K562 (cell line): Measurements from ENCODE around the gene SPI1. TPM values are rescaled to one million over a fixed set of nuclear protein-coding genes. Genes with fewer than 3 reads are reported as not detected.
A peak's percentile ranks its signal among the peaks of the same experiment; 100 is the strongest.

Experiments
- ARID1B ChIP-seq: fragments of 450-650 bp; IDR thresholded peaks from 2 replicates; pipeline ENCODE4 v1.6.1; 2016; ENCODE audit warnings: antibody characterized with exemption, mild to moderate bottlenecking, inconsistent platforms
- ATF1 ChIP-seq, 2 experiments: fragments of 450-650 bp in 1 of 2; IDR thresholded peaks; 2 replicates each; pipeline ENCODE4 v1.6.1; 2016; ENCODE audit warnings: missing compliant biosample characterization in 1 of 2, missing genetic modification characterization in 1 of 2
- ATF3 ChIP-seq, 2 experiments: fragments of 450-650 bp in 1 of 2; sonication (generic) in 1 of 2; formaldehyde crosslinking in 1 of 2; IDR thresholded peaks in 1 of 2; conservative IDR thresholded peaks in 1 of 2; 2 replicates each; pipeline versions ENCODE4 v1.6.1 to v1.8.1; 2016 to 2023; ENCODE audit warnings: mild to moderate bottlenecking in 2 of 2, moderate library complexity in 2 of 2, inconsistent platforms in 1 of 2, missing genetic modification reagents in 1 of 2
- ESRRA ChIP-seq: fragments of 450-650 bp; IDR thresholded peaks from 2 replicates; pipeline ENCODE4 v1.6.1; 2014; ENCODE audit warnings: low read depth, mild to moderate bottlenecking, moderate library complexity, borderline replicate concordance
- ETV1 ChIP-seq: fragments of 450-650 bp; conservative IDR thresholded peaks from 2 replicates; pipeline ENCODE4 v1.6.1; 2016; ENCODE audit warnings: missing genetic modification characterization, control low read depth, low read depth, missing compliant biosample characterization
- HNRNPK ChIP-seq: fragments of 200-400 bp; formaldehyde crosslinking; IDR thresholded peaks from one replicate; pipeline ENCODE4 v1.6.1; 2018; ENCODE audit warnings: mild to moderate bottlenecking, low read depth, low read length; ENCODE audit not compliant: poor library complexity, severe bottlenecking
- KDM2B ChIP-seq: fragments of 250-450 bp; sonication (Bioruptor Pico); IDR thresholded peaks from 2 replicates; pipeline ENCODE4 v1.8.0; 2021; ENCODE audit warnings: mild to moderate bottlenecking, moderate library complexity
- NFRKB ChIP-seq: fragments of 450-650 bp; IDR thresholded peaks from 2 replicates; pipeline ENCODE4 v1.6.1; 2016; ENCODE audit warnings: low read depth
- NR4A1 ChIP-seq, 2 experiments: fragments of 250-450 bp in 1 of 2; fragments of 450-650 bp in 1 of 2; sonication (Bioruptor Pico) in 1 of 2; IDR thresholded peaks; 2 replicates each; pipeline versions ENCODE4 v1.4.0 to v1.6.1; 2016 to 2020; ENCODE audit warnings: mild to moderate bottlenecking in 2 of 2, missing compliant biosample characterization in 1 of 2, missing genetic modification characterization in 1 of 2, moderate library complexity in 1 of 2
- PHF8 ChIP-seq: fragments of 200-600 bp; sonication (generic); IDR thresholded peaks from 2 replicates; pipeline ENCODE4 v1.6.1; 2012; ENCODE audit warnings: mixed run types, mild to moderate bottlenecking, inconsistent platforms, low read length, moderate library complexity, borderline replicate concordance
- RBBP5 ChIP-seq: fragments of 200-600 bp; sonication (generic); IDR thresholded peaks from 2 replicates; pipeline ENCODE4 v1.6.1; 2012; ENCODE audit warnings: borderline replicate concordance, mild to moderate bottlenecking, low read length, control low read depth, inconsistent platforms; ENCODE audit not compliant: insufficient read depth, poor library complexity, severe bottlenecking
- SPI1 ChIP-seq: IDR thresholded peaks from 2 replicates; pipeline ENCODE4 v1.6.1; 2011; ENCODE audit warnings: low read depth, low read length, control low read depth, borderline replicate concordance
- XRCC3 ChIP-seq: fragments of 450-650 bp; IDR thresholded peaks from 2 replicates; pipeline ENCODE4 v1.6.1; 2017; ENCODE audit warnings: mild to moderate bottlenecking, moderate library complexity
- ZBTB5 ChIP-seq: fragments of 450-650 bp; IDR thresholded peaks from 2 replicates; pipeline ENCODE4 v1.6.1; 2017; ENCODE audit warnings: antibody characterized with exemption
- ZBTB7A ChIP-seq: IDR thresholded peaks from 2 replicates; pipeline ENCODE4 v1.6.1; 2011; ENCODE audit warnings: low read depth, mild to moderate bottlenecking, low read length, moderate library complexity, borderline replicate concordance; ENCODE audit not compliant: control insufficient read depth
- ZFP91 ChIP-seq: sonication (generic); formaldehyde crosslinking; IDR thresholded peaks from 2 replicates; pipeline ENCODE4 v1.8.0; 2022; ENCODE audit warnings: mild to moderate bottlenecking, missing genetic modification reagents
- ZFX ChIP-seq: sonication (generic); formaldehyde crosslinking; IDR thresholded peaks from 2 replicates; pipeline ENCODE4 v1.8.0; 2022; ENCODE audit warnings: mild to moderate bottlenecking, missing genetic modification reagents, moderate library complexity
- ZKSCAN8 ChIP-seq: fragments of 200-800 bp; sonication (Bioruptor generic); IDR thresholded peaks from 2 replicates; pipeline ENCODE4 v1.6.1; 2016; ENCODE audit warnings: missing genetic modification characterization, missing compliant biosample characterization
- ZNF197 ChIP-seq: fragments of 200-800 bp; sonication (Bioruptor generic); IDR thresholded peaks from 2 replicates; pipeline ENCODE4 v1.6.1; 2016; ENCODE audit warnings: low read depth, missing genetic modification characterization, missing compliant biosample characterization
- ZNF316 ChIP-seq: fragments of 450-650 bp; IDR thresholded peaks from 2 replicates; pipeline ENCODE4 v1.6.1; 2016
- ZNF408 ChIP-seq: fragments of 250-450 bp; sonication (Bioruptor Pico); IDR thresholded peaks from 2 replicates; pipeline ENCODE4 v1.4.0; 2020; ENCODE audit warnings: low read depth, mild to moderate bottlenecking, moderate library complexity
- ZNF584 ChIP-seq: fragments of 200-800 bp; sonication (Bioruptor generic); IDR thresholded peaks from 2 replicates; pipeline ENCODE4 v1.6.1; 2016; ENCODE audit warnings: low read depth, mild to moderate bottlenecking, missing genetic modification characterization, missing compliant biosample characterization
- polyA plus RNA-seq, 8 experiments: library from polyadenylated mRNA; depleted of rRNA in 4 of 8; stranded (reverse) in 5 of 8; unstranded in 3 of 8; fragments of >200 nt; fragmentation: Nextera tagmentation in 2 of 8; fragmentation: Illumina TruSeq in 1 of 8; extraction: Ambion mirVana in 2 of 8; extraction: Trizol in 1 of 8; gene quantifications; 2 replicates each; pipeline versions ENCODE4 v1.2.1 to v1.2.3, GENCODE V29; 2011 to 2014; ENCODE audit warnings: inconsistent platforms in 1 of 8, missing spikeins in 1 of 8
- total RNA-seq, 7 experiments: library from RNA; depleted of rRNA in 6 of 7; stranded (reverse); fragments of >200 nt in 6 of 7; fragmentation: Illumina TruSeq in 2 of 7; extraction: Trizol in 2 of 7; gene quantifications; 2 replicates each; pipeline versions ENCODE4 v1.2.1 to v1.2.3, GENCODE V29; 2011 to 2021; ENCODE audit warnings: low replicate concordance in 1 of 7

Gene SPI1
- total and polyA plus RNA-seq, 9 of the 15 experiments (the other 6 are each of a cell fraction or from before 2014, with no cell fraction given): 0.10 to 33.7 (median 10.3) TPM

- TF ChIP-seq ZBTB7A (peak; percentile 84), ETV1 (tag) (no peak), ZFX (peak; percentile 43), ZNF584 (CRISPR knock-in tag) (peak; percentile 65; the same call in 1 of the 2 replicates), ZNF408 (CRISPR knock-in tag) (no peak), NR4A1 (CRISPR knock-in tag; IDR thresholded peaks at IDR 0.05) (no peak), NR4A1 (tag; IDR thresholded peaks at IDR 0.05) (0 out of 2 replicates have a peak, but pooled peaks have one; percentile 18), HNRNPK (no peak), ATF1 (CRISPR knock-in tag; IDR thresholded peaks at IDR 0.05) (no peak), ATF1 (tag; IDR thresholded peaks at IDR 0.05) (no peak), XRCC3 (no peak), ZFP91 (0 out of 2 replicates have a peak, but pooled peaks have one; percentile 8), SPI1 (peak; percentile 80), ZNF197 (CRISPR knock-in tag) (0 out of 2 replicates have a peak, but pooled peaks have one; percentile 3), PHF8 (peak; percentile 28; the same call in 1 of the 2 replicates), ZKSCAN8 (CRISPR knock-in tag) (no peak), KDM2B (CRISPR knock-in tag) (no peak), NFRKB (peak; percentile 33; the same call in 1 of the 2 replicates), ARID1B (no peak; the same call in 1 of the 2 replicates), ZNF316 (peak; percentile 73), ATF3 (IDR thresholded peaks at IDR 0.05) (no peak), ATF3 (CRISPR knock-in tag; conservative IDR thresholded peaks at IDR 0.05) (no peak), RBBP5 (peak; percentile 35), ESRRA (no peak), ZBTB5 (no peak)
Measured at GRCh38 chr11:47393163-47394049, 15.1 kb upstream of the SPI1 start (continued).
